HCT116 (cell line): ENCODE measurements around the gene NAA50. TPM values are rescaled to one million over a fixed set of nuclear protein-coding genes. Genes with fewer than 3 reads are reported as not detected.

Source experiments
- ATAC-seq: fragments of 200-7000 bp; cut with Tn5 transposase; 2 replicates; pipeline ENCODE4 v1.9.1; 2020; ENCODE audit warnings: mild to moderate bottlenecking, moderate library complexity
- BruUV-seq: library from RNA; stranded (reverse); fragments of 400-500 nt; replicated peaks from 2 replicates; lab custom pipeline; 2021; lab: Mats Ljungman, UMichigan
- CTCF ChIA-PET: fragments of 300-600 bp; sonication (Branson Sonifier 250); formaldehyde crosslinking; loops from one replicate; lab custom pipeline; 2021; ENCODE audit warnings: antibody characterized with exemption; lab: Charles Lee
- POLR2A ChIA-PET: fragments of 300-600, 350-600 bp; sonication (Branson Sonifier 250); formaldehyde crosslinking; loops from one replicate; lab custom pipeline; 2021; ENCODE audit warnings: antibody characterized with exemption; lab: Charles Lee
- RAD21 ChIA-PET, 2 experiments: fragments of 300-600 bp; sonication (Branson Sonifier 250); formaldehyde crosslinking; loops; one replicate each; lab custom pipeline; 2023; ENCODE audit warnings: low total read pairs in 2 of 2; ENCODE audit not compliant: uncharacterized antibody in 2 of 2, unreplicated experiment in 2 of 2, low non-redundant PET in 1 of 2; lab: Charles Lee
- DNase-seq: peaks from one replicate; pipeline ENCODE4 v3.0.0-alpha.2; 2010; ENCODE audit warnings: low read depth, low spot score
- H2AFZ ChIP-seq: fragments of 200-600 bp; shearing (Covaris generic), sonication (generic); 2 replicates; pipeline ENCODE4 v1.6.1; 2017; ENCODE audit warnings: low read depth, mixed run types, mixed read lengths, antibody characterized with exemption, low read length; ENCODE audit not compliant: poor library complexity, severe bottlenecking
- H3K27ac ChIP-seq: 2 replicates; pipeline ENCODE4 v1.5.1; 2012; ENCODE audit warnings: low read depth, low read length
- H3K27me3 ChIP-seq: fragments of 200-600 bp; sonication (generic); 2 replicates; pipeline ENCODE4 v1.6.1; 2016; ENCODE audit warnings: mixed run types, low read length, mixed read lengths; ENCODE audit not compliant: insufficient read depth
- H3K36me3 ChIP-seq, 2 experiments: fragments of 200-500 bp in 1 of 2; fragments of 200-600 bp in 1 of 2; sonication (Bioruptor generic) in 1 of 2; sonication (generic) in 1 of 2; 2 replicates each; pipeline versions ENCODE4 v1.5.1 to v1.6.1; 2014 to 2016; ENCODE audit warnings: low read length in 2 of 2, inconsistent platforms in 1 of 2, mixed read lengths in 1 of 2, mixed run types in 1 of 2; ENCODE audit not compliant: insufficient read depth in 2 of 2, control insufficient read depth in 1 of 2
- H3K4me1 ChIP-seq, 2 experiments: fragments of 200-600 bp in 1 of 2; sonication (generic) in 1 of 2; 2 replicates each; pipeline versions ENCODE4 v1.5.1 to v1.6.1; 2012 to 2017; ENCODE audit warnings: low read length in 2 of 2, inconsistent platforms in 1 of 2, mild to moderate bottlenecking in 1 of 2, mixed read lengths in 1 of 2, mixed run types in 1 of 2, moderate library complexity in 1 of 2; ENCODE audit not compliant: insufficient read depth in 2 of 2, control insufficient read depth in 1 of 2
- H3K4me2 ChIP-seq: fragments of 200-600 bp; sonication (generic); 2 replicates; pipeline ENCODE4 v1.6.1; 2017; ENCODE audit warnings: mixed run types, low read length, mixed read lengths
- H3K4me3 ChIP-seq, 2 experiments: fragments of 200-600 bp in 1 of 2; sonication (generic) in 1 of 2; replicated peaks in 1 of 2; 2 replicates each; pipeline ENCODE4 v1.5.1; 2011 to 2016; ENCODE audit warnings: low read length in 2 of 2, control low read depth in 1 of 2, low read depth in 1 of 2, mild to moderate bottlenecking in 1 of 2, mixed read lengths in 1 of 2, mixed run types in 1 of 2
- H3K79me2 ChIP-seq: fragments of 200-600 bp; sonication (generic); 2 replicates; pipeline ENCODE4 v1.6.1; 2017; ENCODE audit warnings: mild to moderate bottlenecking, mixed run types, low read length, moderate library complexity, mixed read lengths; ENCODE audit not compliant: insufficient read depth
- H3K9ac ChIP-seq: fragments of 200-600 bp; sonication (generic); 2 replicates; pipeline ENCODE4 v1.6.1; 2016; ENCODE audit warnings: low read length, mixed read lengths
- H3K9me2 ChIP-seq: fragments of 200-600 bp; sonication (generic), shearing (Covaris generic); 2 replicates; pipeline ENCODE4 v1.6.1; 2017; ENCODE audit warnings: mixed run types, mild to moderate bottlenecking, moderate library complexity; ENCODE audit not compliant: insufficient read depth
- H3K9me3 ChIP-seq, 2 experiments: fragments of 200-500 bp in 1 of 2; fragments of 200-600 bp in 1 of 2; sonication (Bioruptor generic) in 1 of 2; sonication (generic) in 1 of 2; 2 replicates each; pipeline ENCODE4 v1.6.1; 2014 to 2017; ENCODE audit warnings: low read length in 2 of 2, mixed read lengths in 2 of 2, inconsistent platforms in 1 of 2, low read depth in 1 of 2, mild to moderate bottlenecking in 1 of 2, mixed run types in 1 of 2, moderate library complexity in 1 of 2; ENCODE audit not compliant: control insufficient read depth in 1 of 2, insufficient read depth in 1 of 2
- H4K20me1 ChIP-seq: fragments of 200-600 bp; sonication (generic), shearing (Covaris generic); 2 replicates; pipeline ENCODE4 v1.6.1; 2017; ENCODE audit warnings: mixed run types, mild to moderate bottlenecking, moderate library complexity; ENCODE audit not compliant: insufficient read depth
- CEBPB ChIP-seq: IDR thresholded peaks from 2 replicates; pipeline ENCODE4 v1.6.1; 2012; ENCODE audit warnings: low read depth
- ELF1 ChIP-seq: IDR thresholded peaks from 2 replicates; pipeline ENCODE4 v1.6.1; 2012; ENCODE audit warnings: low read depth, borderline replicate concordance
- EZH2 ChIP-seq: fragments of 200-600 bp; sonication (generic); IDR thresholded peaks from 2 replicates; pipeline ENCODE4 v1.6.1; 2017; ENCODE audit warnings: antibody characterized with exemption, mixed run types
- MAX ChIP-seq: IDR thresholded peaks from 2 replicates; pipeline ENCODE4 v1.6.1; 2012
- POLR2A ChIP-seq: IDR thresholded peaks from 2 replicates; pipeline ENCODE4 v1.7.0; 2011; ENCODE audit warnings: borderline replicate concordance; ENCODE audit not compliant: insufficient read depth, insufficient read length; ENCODE audit errors: extremely low read depth
- POLR2AphosphoS5 ChIP-seq: IDR thresholded peaks from 2 replicates; pipeline ENCODE4 v1.6.1; 2011; ENCODE audit warnings: mild to moderate bottlenecking, low read depth, low read length, moderate library complexity
- RAD21 ChIP-seq: IDR thresholded peaks from 2 replicates; pipeline ENCODE4 v1.6.1; 2012; ENCODE audit warnings: low read depth, mild to moderate bottlenecking
- SIN3A ChIP-seq: IDR thresholded peaks from 2 replicates; pipeline ENCODE4 v1.6.1; 2012; ENCODE audit warnings: low read depth
- SP1 ChIP-seq: IDR thresholded peaks from 2 replicates; pipeline ENCODE4 v1.6.1; 2012; ENCODE audit warnings: low read depth
- TCF7L2 ChIP-seq: IDR thresholded peaks from 2 replicates; pipeline ENCODE4 v1.7.0; 2011; ENCODE audit warnings: borderline replicate concordance, inconsistent platforms; ENCODE audit not compliant: insufficient read depth, insufficient read length; ENCODE audit errors: extremely low read depth
- YY1 ChIP-seq: IDR thresholded peaks from 2 replicates; pipeline ENCODE4 v1.6.1; 2011; ENCODE audit warnings: low read length, low read depth, moderate library complexity, mild to moderate bottlenecking; ENCODE audit not compliant: insufficient replicate concordance; ENCODE audit errors: extremely low read depth
- ZFX ChIP-seq: fragments of 450-650 bp; IDR thresholded peaks from 2 replicates; pipeline ENCODE4 v1.6.1; 2017
- intact Hi-C: fragments of 100-400 bp; cut with micrococcal nuclease; formaldehyde crosslinking; loops from 2 replicates; pipeline ENCODE4 v1.10.0; 2022
- total RNA-seq: library from RNA; stranded (reverse); gene quantifications from one replicate; pipeline ENCODE4 v1.2.1, GENCODE V29; 2021; ENCODE audit not compliant: unreplicated experiment
- TF ChIP-seq, protein P1 (sequence below): IDR thresholded peaks from 2 replicates; pipeline ENCODE4 v1.6.1; 2012; ENCODE audit warnings: low read depth

The NAA50 gene
- total RNA-seq, 1 experiment from 2014 or later, result 233 TPM

GRCh38 chr3:113771993-113772392, 25.9 kb upstream of the NAA50 start:
- H2AFZ ChIP-seq, result no peak overlapping the region
- H3K4me1 ChIP-seq, result peaks cover 7 to 9% of the 10 kb centered on the region in 2 experiments
- no peaks in the 10 kb centered on the region for H3K9me2 ChIP-seq
- ChIA-PET POLR2A (no interaction called here), RAD21 (no interaction called here), CTCF (no interaction called here)
- no peak overlapping the region for H3K27ac ChIP-seq
- H3K9ac ChIP-seq, result no peak overlapping the region
- no TSS peak for BruUV-seq
- no peaks in the 10 kb centered on the region for H3K9me3 ChIP-seq
- no peaks in the 10 kb centered on the region for H3K27me3 ChIP-seq
- no peak overlapping the region for H3K4me3 ChIP-seq
- no peaks in the 10 kb centered on the region for H3K79me2 ChIP-seq
- ATAC-seq, result no peak
- no peak for DNase-seq
- H3K36me3 ChIP-seq, result no peaks in the 10 kb centered on the region
- intact Hi-C loops, result no loop called here
- H4K20me1 ChIP-seq, result no peaks in the 10 kb centered on the region
- H3K4me2 ChIP-seq, result no peak overlapping the region
- TF ChIP-seq, protein P1, sequence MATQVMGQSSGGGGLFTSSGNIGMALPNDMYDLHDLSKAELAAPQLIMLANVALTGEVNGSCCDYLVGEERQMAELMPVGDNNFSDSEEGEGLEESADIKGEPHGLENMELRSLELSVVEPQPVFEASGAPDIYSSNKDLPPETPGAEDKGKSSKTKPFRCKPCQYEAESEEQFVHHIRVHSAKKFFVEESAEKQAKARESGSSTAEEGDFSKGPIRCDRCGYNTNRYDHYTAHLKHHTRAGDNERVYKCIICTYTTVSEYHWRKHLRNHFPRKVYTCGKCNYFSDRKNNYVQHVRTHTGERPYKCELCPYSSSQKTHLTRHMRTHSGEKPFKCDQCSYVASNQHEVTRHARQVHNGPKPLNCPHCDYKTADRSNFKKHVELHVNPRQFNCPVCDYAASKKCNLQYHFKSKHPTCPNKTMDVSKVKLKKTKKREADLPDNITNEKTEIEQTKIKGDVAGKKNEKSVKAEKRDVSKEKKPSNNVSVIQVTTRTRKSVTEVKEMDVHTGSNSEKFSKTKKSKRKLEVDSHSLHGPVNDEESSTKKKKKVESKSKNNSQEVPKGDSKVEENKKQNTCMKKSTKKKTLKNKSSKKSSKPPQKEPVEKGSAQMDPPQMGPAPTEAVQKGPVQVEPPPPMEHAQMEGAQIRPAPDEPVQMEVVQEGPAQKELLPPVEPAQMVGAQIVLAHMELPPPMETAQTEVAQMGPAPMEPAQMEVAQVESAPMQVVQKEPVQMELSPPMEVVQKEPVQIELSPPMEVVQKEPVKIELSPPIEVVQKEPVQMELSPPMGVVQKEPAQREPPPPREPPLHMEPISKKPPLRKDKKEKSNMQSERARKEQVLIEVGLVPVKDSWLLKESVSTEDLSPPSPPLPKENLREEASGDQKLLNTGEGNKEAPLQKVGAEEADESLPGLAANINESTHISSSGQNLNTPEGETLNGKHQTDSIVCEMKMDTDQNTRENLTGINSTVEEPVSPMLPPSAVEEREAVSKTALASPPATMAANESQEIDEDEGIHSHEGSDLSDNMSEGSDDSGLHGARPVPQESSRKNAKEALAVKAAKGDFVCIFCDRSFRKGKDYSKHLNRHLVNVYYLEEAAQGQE, result no peak
- no peak for TF ChIP-seq SP1
- TF ChIP-seq ELF1, result no peak
- TF ChIP-seq RAD21, result no peak
- no peak for TF ChIP-seq MAX
- TF ChIP-seq POLR2A, result no peak
- TF ChIP-seq SIN3A, result no peak
- TF ChIP-seq EZH2, result no peak
- no peak for TF ChIP-seq ZFX
- no peak for TF ChIP-seq TCF7L2
- no peak for TF ChIP-seq CEBPB
- no peak for TF ChIP-seq YY1
- TF ChIP-seq POLR2AphosphoS5, result no peak
- TF ChIP-seq, all 23 proteins: peak for 0
